ENCODE results near the gene ARL15.

The ARL15 gene

DNA sequence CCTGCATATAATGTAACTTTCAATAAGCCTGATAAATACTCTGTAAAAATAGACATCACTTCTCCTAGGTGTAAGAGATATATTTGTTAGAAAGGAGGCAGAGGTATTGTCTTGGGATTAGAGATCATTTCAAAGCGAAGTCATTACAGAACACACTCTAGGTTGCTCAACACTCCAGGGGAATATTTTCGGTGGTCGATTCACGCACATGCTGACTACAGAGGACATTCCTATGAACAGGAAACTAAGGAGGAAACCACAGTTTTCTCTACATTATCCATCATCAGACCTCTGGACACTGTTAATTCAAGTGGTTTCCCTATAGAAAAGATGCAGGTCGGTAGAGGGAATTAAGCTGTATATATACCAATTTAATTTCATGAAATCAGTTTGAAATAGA lies 379.9 kb downstream of the ARL15 start:
- DNase-seq (no peak), ATAC-seq (ENCODE audit: insufficient read depth, low read depth) (no peak)
- H3K79me2 ChIP-seq (ENCODE audit: insufficient read depth, low read length) = no peaks in the 10 kb centered on the region
- no peak overlapping the region for H3K4me3 ChIP-seq (ENCODE audit: low read depth in 1 of 2, low read length in 2 of 2)
- no peak overlapping the region for H2AFZ ChIP-seq (ENCODE audit: low read depth, low read length)
- H3K4me2 ChIP-seq (ENCODE audit: insufficient read depth, low read length) = no peak overlapping the region
- no peak overlapping the region for H3K9ac ChIP-seq (ENCODE audit: low read depth, low read length)
- H4K20me1 ChIP-seq (ENCODE audit: insufficient read depth, low read length) = no peaks in the 10 kb centered on the region
- H3K27ac ChIP-seq (ENCODE audit: low read length) = no peak overlapping the region
- TF ChIP-seq EZH2 (IDR thresholded peaks at IDR 0.05; ENCODE audit: borderline replicate concordance, low read depth, low read length, severe bottlenecking) (no peak), CTCF (IDR thresholded peaks at IDR 0.05; ENCODE audit: borderline replicate concordance, extremely low read depth, low read length, poor library complexity, severe bottlenecking) (no peak)
- no peaks in the 10 kb centered on the region for H3K27me3 ChIP-seq (ENCODE audit: insufficient read depth, low read length, poor library complexity)
- no peaks in the 10 kb centered on the region for H3K36me3 ChIP-seq (ENCODE audit: insufficient read depth, low read length)
- no peaks in the 10 kb centered on the region for H3K9me3 ChIP-seq (ENCODE audit: insufficient read depth, low read length, severe bottlenecking)
- H3K4me1 ChIP-seq (ENCODE audit: insufficient read depth, low read length) = no peaks in the 10 kb centered on the region

- Histone ChIP-seq H2AFZ (ENCODE audit: low read depth, low read length) (no peak overlapping the region), H3K4me3 (ENCODE audit: low read depth in 1 of 2, low read length in 2 of 2) (no peak overlapping the region), H3K4me2 (ENCODE audit: insufficient read depth, low read length) (no peak overlapping the region), H3K9ac (ENCODE audit: low read depth, low read length) (no peak overlapping the region), H3K36me3 (ENCODE audit: insufficient read depth, low read length) (no peaks in the 10 kb centered on the region), H3K79me2 (ENCODE audit: insufficient read depth, low read length) (no peaks in the 10 kb centered on the region), H4K20me1 (ENCODE audit: insufficient read depth, low read length) (no peaks in the 10 kb centered on the region), H3K4me1 (ENCODE audit: insufficient read depth, low read length) (no peaks in the 10 kb centered on the region), H3K9me3 (ENCODE audit: insufficient read depth, low read length, severe bottlenecking) (no peaks in the 10 kb centered on the region), H3K27me3 (ENCODE audit: insufficient read depth, low read length, poor library complexity) (no peaks in the 10 kb centered on the region), H3K27ac (ENCODE audit: low read length) (no peak overlapping the region)
- no peak for ATAC-seq (ENCODE audit: insufficient read depth, low read depth)
- TF ChIP-seq EZH2 (IDR thresholded peaks at IDR 0.05; ENCODE audit: borderline replicate concordance, low read depth, low read length, severe bottlenecking) = no peak
- TF ChIP-seq CTCF (IDR thresholded peaks at IDR 0.05; ENCODE audit: borderline replicate concordance, extremely low read depth, low read length, poor library complexity, severe bottlenecking) = no peak
- DNase-seq = no peak
Measured at GRCh38 chr5:53929570-53929969, 380.8 kb downstream of the ARL15 start.

GRCh38 chr5:53929152-53929551 lies 381.2 kb downstream of the ARL15 start:
- TF ChIP-seq CTCF (IDR thresholded peaks at IDR 0.05; ENCODE audit: borderline replicate concordance, extremely low read depth, low read length, poor library complexity, severe bottlenecking) (no peak), EZH2 (IDR thresholded peaks at IDR 0.05; ENCODE audit: borderline replicate concordance, low read depth, low read length, severe bottlenecking) (no peak)
- no peaks in the 10 kb centered on the region for H3K9me3 ChIP-seq (ENCODE audit: insufficient read depth, low read length, severe bottlenecking)
- DNase-seq (no peak), ATAC-seq (ENCODE audit: insufficient read depth, low read depth) (no peak)
- no peaks in the 10 kb centered on the region for H3K27me3 ChIP-seq (ENCODE audit: insufficient read depth, low read length, poor library complexity)
- H2AFZ ChIP-seq (ENCODE audit: low read depth, low read length) = no peak overlapping the region
- H3K4me2 ChIP-seq (ENCODE audit: insufficient read depth, low read length) = no peak overlapping the region
- no peaks in the 10 kb centered on the region for H3K4me1 ChIP-seq (ENCODE audit: insufficient read depth, low read length)
- no peaks in the 10 kb centered on the region for H4K20me1 ChIP-seq (ENCODE audit: insufficient read depth, low read length)
- no peaks in the 10 kb centered on the region for H3K79me2 ChIP-seq (ENCODE audit: insufficient read depth, low read length)
- H3K27ac ChIP-seq (ENCODE audit: low read length) = no peak overlapping the region
- H3K4me3 ChIP-seq (ENCODE audit: low read depth in 1 of 2, low read length in 2 of 2) = no peak overlapping the region
- no peak overlapping the region for H3K9ac ChIP-seq (ENCODE audit: low read depth, low read length)
- no peaks in the 10 kb centered on the region for H3K36me3 ChIP-seq (ENCODE audit: insufficient read depth, low read length)

- H3K4me2 ChIP-seq (ENCODE audit: insufficient read depth, low read length) = no peak overlapping the region
- ATAC-seq (ENCODE audit: insufficient read depth, low read depth) (no peak), DNase-seq (no peak)
- no peak overlapping the region for H3K4me3 ChIP-seq (ENCODE audit: low read depth in 1 of 2, low read length in 2 of 2)
- H3K4me1 ChIP-seq (ENCODE audit: insufficient read depth, low read length) = no peaks in the 10 kb centered on the region
- no peak overlapping the region for H3K27ac ChIP-seq (ENCODE audit: low read length)
- H2AFZ ChIP-seq (ENCODE audit: low read depth, low read length) = no peak overlapping the region
- H3K9me3 ChIP-seq (ENCODE audit: insufficient read depth, low read length, severe bottlenecking) = no peaks in the 10 kb centered on the region
- TF ChIP-seq CTCF (IDR thresholded peaks at IDR 0.05; ENCODE audit: borderline replicate concordance, extremely low read depth, low read length, poor library complexity, severe bottlenecking) (no peak), EZH2 (IDR thresholded peaks at IDR 0.05; ENCODE audit: borderline replicate concordance, low read depth, low read length, severe bottlenecking) (no peak)
- no peak overlapping the region for H3K9ac ChIP-seq (ENCODE audit: low read depth, low read length)
- no peaks in the 10 kb centered on the region for H4K20me1 ChIP-seq (ENCODE audit: insufficient read depth, low read length)
- H3K27me3 ChIP-seq (ENCODE audit: insufficient read depth, low read length, poor library complexity) = no peaks in the 10 kb centered on the region
- no peaks in the 10 kb centered on the region for H3K36me3 ChIP-seq (ENCODE audit: insufficient read depth, low read length)
- H3K79me2 ChIP-seq (ENCODE audit: insufficient read depth, low read length) = no peaks in the 10 kb centered on the region
Measured at GRCh38 chr5:53928641-53929040, 381.7 kb downstream of the ARL15 start.
